ENCODE data around the gene NID1. TPM values are rescaled to one million over a fixed set of nuclear protein-coding genes. Genes with fewer than 3 reads are reported as not detected.

NID1 gene
- total RNA-seq, 2 experiments from 2014 or later: not detected

DNA sequence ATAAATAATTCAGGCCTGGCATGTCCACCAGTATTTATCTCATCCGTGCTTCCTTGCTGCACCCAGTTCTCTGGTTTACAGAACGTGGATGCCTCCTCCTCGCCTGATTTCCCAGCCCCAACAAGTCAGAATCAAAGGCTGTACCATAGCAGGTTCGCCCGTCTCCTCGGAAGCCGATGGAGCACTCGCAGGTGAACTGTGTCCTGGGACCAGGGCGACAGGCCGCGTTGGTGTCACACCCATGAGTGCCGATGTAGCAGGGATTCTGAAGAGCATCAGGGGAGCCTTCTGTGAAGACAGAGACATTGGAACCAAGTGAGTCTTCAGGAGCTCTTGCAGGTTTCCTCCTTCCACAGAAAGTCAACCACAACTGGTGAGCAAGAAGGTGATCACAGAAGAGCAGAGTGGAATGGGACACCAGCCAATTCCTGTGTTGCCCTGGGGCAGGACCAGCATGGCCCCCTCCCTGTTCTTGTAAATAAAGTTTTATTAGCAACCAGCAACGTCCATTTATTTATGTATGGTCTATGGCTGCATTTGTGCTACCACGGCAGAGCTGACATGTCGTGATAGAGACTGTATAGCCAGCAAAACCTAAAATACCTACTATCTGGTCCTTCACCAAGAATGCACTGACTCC, 40.8 kb downstream of the NID1 start:
- Histone ChIP-seq H3K27ac (ENCODE audit: low read depth, low read length, poor library complexity, severe bottlenecking) (no peak overlapping the region), H3K4me1 (ENCODE audit: insufficient read depth, low read length, poor library complexity, severe bottlenecking) (no peaks in the 10 kb centered on the region), H3K9me2 (ENCODE audit: insufficient read depth, low read length) (no peaks in the 10 kb centered on the region), H3K79me2 (ENCODE audit: insufficient read depth, low read depth, low read length) (no peaks in the 10 kb centered on the region), H4K20me1 (ENCODE audit: insufficient read depth, low read length) (no peaks in the 10 kb centered on the region), H3K4me2 (ENCODE audit: low read length) (no peak overlapping the region), H2AFZ (ENCODE audit: low read length) (no peak overlapping the region), H3K4me3 (ENCODE audit: low read depth, low read length, poor library complexity, severe bottlenecking) (no peak overlapping the region), H3K36me3 (ENCODE audit: insufficient read depth, low read length) (no peaks in the 10 kb centered on the region), H3K9me3 (ENCODE audit: low read length) (no peaks in the 10 kb centered on the region)
- no TSS peak for BruUV-seq (replicated peaks)
- intact Hi-C loops (cut with micrococcal nuclease; ENCODE audit: unreplicated experiment): no loop called here
- POLR2A ChIA-PET: interaction anchor here (0.7 kb wide), 1 partner anchor 131 kb away, joined by 3 read pairs; no protein-coding TSS in a partner anchor
- DNase-seq (ENCODE audit: low spot score): no peak
- CTCF ChIA-PET (ENCODE audit: unreplicated experiment): no interaction called here
- TF ChIP-seq, protein P1, sequence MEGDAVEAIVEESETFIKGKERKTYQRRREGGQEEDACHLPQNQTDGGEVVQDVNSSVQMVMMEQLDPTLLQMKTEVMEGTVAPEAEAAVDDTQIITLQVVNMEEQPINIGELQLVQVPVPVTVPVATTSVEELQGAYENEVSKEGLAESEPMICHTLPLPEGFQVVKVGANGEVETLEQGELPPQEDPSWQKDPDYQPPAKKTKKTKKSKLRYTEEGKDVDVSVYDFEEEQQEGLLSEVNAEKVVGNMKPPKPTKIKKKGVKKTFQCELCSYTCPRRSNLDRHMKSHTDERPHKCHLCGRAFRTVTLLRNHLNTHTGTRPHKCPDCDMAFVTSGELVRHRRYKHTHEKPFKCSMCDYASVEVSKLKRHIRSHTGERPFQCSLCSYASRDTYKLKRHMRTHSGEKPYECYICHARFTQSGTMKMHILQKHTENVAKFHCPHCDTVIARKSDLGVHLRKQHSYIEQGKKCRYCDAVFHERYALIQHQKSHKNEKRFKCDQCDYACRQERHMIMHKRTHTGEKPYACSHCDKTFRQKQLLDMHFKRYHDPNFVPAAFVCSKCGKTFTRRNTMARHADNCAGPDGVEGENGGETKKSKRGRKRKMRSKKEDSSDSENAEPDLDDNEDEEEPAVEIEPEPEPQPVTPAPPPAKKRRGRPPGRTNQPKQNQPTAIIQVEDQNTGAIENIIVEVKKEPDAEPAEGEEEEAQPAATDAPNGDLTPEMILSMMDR (conservative IDR thresholded peaks at IDR 0.05; ENCODE audit: low read length): no peak
- TF ChIP-seq EZH2phosphoT487 (IDR thresholded peaks at IDR 0.05; ENCODE audit: borderline replicate concordance, low read depth, low read length): no peak

DNA sequence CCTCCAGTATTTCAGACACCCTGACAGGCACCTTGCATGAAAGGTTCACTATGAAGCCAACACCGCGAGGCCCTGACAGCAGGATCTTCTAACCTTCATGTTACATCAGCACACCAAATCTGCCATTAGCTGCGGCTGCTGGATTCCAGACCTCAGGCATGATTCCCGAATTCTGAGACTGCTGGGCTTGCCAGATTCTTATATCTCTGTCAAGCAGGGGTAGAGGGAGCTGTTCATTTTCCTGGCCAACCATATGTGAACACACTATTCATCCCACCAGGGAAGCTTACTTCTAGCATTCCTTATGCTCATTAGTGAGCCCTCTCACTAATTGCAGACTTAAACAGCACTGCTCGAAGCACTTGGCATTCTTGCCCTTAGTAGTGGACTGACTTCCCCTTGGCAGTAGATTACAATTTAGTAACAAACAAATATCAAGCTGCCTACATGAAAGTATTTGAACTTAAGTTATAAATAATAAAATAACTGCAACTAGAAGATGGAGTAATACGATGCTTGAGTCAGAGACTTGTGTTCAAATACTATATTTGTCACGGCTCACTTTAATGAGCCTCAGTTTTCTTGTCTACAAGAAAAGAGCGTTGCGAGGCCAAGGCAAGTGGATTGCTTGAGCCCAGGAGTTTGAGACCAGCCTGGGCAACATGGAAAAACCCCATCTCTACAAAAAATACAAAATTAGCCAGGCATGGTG, 43.3 kb downstream of the NID1 start:
- no peaks in the 10 kb centered on the region for H3K4me1 ChIP-seq (ENCODE audit: insufficient read depth, low read length, poor library complexity, severe bottlenecking)
- ChIA-PET CTCF (ENCODE audit: unreplicated experiment) (no interaction called here), POLR2A (no interaction called here)
- DNase-seq (ENCODE audit: low spot score): no peak
- no peak overlapping the region for H3K27ac ChIP-seq (ENCODE audit: low read depth, low read length, poor library complexity, severe bottlenecking)
- BruUV-seq (replicated peaks): no TSS peak
- H3K9me3 ChIP-seq (ENCODE audit: low read length): no peaks in the 10 kb centered on the region
- H3K4me2 ChIP-seq (ENCODE audit: low read length): no peak overlapping the region
- intact Hi-C loops (cut with micrococcal nuclease; ENCODE audit: unreplicated experiment): no loop called here
- TF ChIP-seq, protein P1 (conservative IDR thresholded peaks at IDR 0.05; ENCODE audit: low read length): no peak
- no peak for TF ChIP-seq EZH2phosphoT487 (IDR thresholded peaks at IDR 0.05; ENCODE audit: borderline replicate concordance, low read depth, low read length)
- no peak overlapping the region for H2AFZ ChIP-seq (ENCODE audit: low read length)
- H4K20me1 ChIP-seq (ENCODE audit: insufficient read depth, low read length): no peaks in the 10 kb centered on the region
- H3K36me3 ChIP-seq (ENCODE audit: insufficient read depth, low read length): no peaks in the 10 kb centered on the region
- H3K79me2 ChIP-seq (ENCODE audit: insufficient read depth, low read depth, low read length): no peaks in the 10 kb centered on the region
- no peaks in the 10 kb centered on the region for H3K9me2 ChIP-seq (ENCODE audit: insufficient read depth, low read length)
- no peak overlapping the region for H3K4me3 ChIP-seq (ENCODE audit: low read depth, low read length, poor library complexity, severe bottlenecking)

Data from OCI-LY7 (cell line).